Measurements from ENCODE around the gene FHIT.

GRCh38 chr3:59831394-59831793 lies 1419.9 kb downstream of the FHIT start:
- TF ChIP-seq CTCF (IDR thresholded peaks at IDR 0.05) (no peak), POLR2A (IDR thresholded peaks at IDR 0.05) (no peak)
